ENCODE measurements around the gene PRRT4. TPM values are rescaled to one million over a fixed set of nuclear protein-coding genes. Genes with fewer than 3 reads are reported as not detected.

Gene PRRT4
- total RNA-seq, 1 donor: not detected

DNA sequence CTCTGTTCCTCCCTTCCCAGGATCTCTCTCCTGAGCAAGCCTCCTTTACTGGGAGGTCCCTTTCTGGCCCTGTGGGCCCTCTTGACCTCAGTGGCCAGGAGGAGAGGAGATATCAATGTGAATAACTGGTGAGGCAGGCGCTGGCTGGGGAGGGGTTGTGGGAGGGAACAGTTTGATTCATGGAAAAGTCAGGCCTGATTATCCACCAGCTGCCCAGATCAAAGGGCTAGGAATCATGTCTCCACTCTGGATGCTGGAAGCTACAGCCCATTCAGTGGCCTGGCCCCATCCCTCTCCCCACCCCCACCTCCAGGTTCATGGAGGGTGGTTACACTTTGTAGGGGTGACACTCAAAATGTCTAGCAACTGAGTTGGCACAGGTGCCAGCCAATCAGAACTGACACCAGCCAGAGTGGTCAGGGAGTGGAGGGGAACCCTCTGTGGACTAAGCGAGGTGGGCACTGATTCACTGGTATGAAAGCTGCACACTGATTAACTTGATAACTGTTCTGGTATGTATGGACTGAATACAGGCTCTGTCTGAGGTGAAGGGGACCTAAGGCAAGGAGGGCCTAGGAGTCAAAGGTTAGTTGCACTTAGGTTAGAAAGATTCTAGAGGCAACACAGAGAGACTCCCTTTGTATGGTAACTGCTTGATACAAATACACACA, 4.8 kb downstream of the PRRT4 start:
- TF ChIP-seq, protein P1, sequence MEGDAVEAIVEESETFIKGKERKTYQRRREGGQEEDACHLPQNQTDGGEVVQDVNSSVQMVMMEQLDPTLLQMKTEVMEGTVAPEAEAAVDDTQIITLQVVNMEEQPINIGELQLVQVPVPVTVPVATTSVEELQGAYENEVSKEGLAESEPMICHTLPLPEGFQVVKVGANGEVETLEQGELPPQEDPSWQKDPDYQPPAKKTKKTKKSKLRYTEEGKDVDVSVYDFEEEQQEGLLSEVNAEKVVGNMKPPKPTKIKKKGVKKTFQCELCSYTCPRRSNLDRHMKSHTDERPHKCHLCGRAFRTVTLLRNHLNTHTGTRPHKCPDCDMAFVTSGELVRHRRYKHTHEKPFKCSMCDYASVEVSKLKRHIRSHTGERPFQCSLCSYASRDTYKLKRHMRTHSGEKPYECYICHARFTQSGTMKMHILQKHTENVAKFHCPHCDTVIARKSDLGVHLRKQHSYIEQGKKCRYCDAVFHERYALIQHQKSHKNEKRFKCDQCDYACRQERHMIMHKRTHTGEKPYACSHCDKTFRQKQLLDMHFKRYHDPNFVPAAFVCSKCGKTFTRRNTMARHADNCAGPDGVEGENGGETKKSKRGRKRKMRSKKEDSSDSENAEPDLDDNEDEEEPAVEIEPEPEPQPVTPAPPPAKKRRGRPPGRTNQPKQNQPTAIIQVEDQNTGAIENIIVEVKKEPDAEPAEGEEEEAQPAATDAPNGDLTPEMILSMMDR (IDR thresholded peaks at IDR 0.05; ENCODE audit: insufficient read depth, low read depth, low read length): no peak
- H3K4me3 ChIP-seq (ENCODE audit: low read depth, low read length): no peak overlapping the region
- DNase-seq (ENCODE audit: low read depth): no peak

DNA sequence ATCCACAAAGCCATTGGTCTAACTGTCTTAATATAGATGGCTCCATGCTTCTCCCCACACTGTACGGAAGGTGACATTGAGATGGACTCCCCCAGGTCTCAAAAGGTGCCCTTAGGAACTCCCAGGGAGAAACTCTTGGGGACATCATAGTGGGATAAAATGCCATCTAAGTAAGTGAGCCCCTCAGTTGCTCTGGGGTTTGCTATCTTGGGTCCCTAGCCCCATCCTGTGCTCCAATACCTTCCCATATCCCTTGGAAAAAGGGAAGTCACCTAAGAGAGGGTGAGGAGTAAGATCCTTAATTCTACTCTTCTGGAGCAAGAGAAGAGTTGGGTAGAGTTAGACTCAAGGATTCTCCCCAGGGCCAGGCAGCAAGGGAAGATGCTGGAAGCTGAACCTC, 7.9 kb downstream of the PRRT4 start:
- TF ChIP-seq, protein P1 (IDR thresholded peaks at IDR 0.05; ENCODE audit: insufficient read depth, low read depth, low read length): no peak
- H3K4me3 ChIP-seq (ENCODE audit: low read depth, low read length): no peak overlapping the region
- DNase-seq (ENCODE audit: low read depth): no peak

DNA sequence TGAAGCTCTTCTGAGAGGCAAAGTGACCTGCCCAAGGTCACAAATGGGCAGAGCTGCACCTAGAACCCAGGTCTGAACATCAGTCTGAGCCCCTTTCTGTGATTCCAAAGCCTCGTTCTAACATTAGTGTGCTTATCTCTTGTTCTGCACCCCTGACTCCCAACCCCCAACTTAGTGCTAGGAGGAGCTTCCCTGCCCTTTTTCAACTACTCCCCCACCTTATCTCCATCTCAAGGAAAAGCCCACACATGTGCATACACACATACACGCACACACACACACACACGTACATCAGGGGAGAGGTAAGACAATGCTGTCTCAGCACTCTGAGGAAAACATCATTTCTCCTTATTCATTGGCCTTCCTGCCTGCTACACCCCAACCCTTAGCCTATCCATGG, 8.3 kb downstream of the PRRT4 start:
- no peak overlapping the region for H3K4me3 ChIP-seq (ENCODE audit: low read depth, low read length)
- TF ChIP-seq, protein P1 (IDR thresholded peaks at IDR 0.05; ENCODE audit: insufficient read depth, low read depth, low read length): no peak
- no peak for DNase-seq (ENCODE audit: low read depth)

DNA sequence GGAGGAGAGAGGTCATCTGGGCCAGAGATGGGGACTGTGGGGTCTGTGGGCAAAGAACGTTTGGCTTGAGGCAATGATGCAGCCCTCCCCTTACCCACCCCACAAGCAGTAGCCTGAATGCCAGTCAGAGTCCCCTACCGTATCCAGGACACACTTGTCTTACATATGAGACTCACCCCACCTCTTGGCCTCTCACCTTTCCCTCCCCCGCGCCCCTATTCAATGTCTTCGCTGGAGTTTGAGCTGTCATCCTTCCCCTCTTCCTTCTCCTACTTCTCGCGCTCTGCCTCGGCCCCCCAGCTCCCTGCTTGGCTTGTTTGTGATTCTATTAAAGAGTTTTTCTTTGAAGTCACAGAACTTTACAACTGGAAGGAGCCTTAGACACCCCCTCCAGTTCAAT, 8.9 kb downstream of the PRRT4 start:
- no peak for DNase-seq (ENCODE audit: low read depth)
- TF ChIP-seq, protein P1 (IDR thresholded peaks at IDR 0.05; ENCODE audit: insufficient read depth, low read depth, low read length): no peak
- H3K4me3 ChIP-seq (ENCODE audit: low read depth, low read length): no peak overlapping the region

- TF ChIP-seq, protein P1 (IDR thresholded peaks at IDR 0.05; ENCODE audit: insufficient read depth, low read depth, low read length): peak; percentile 45
- no peak overlapping the region for H3K4me3 ChIP-seq (ENCODE audit: low read depth, low read length)
- peak; percentile 21 for DNase-seq (ENCODE audit: low read depth)
Observed at GRCh38 chr7:128352153-128352537, 9.3 kb downstream of the PRRT4 start.

- H3K4me3 ChIP-seq (ENCODE audit: low read depth, low read length): no peak overlapping the region
- TF ChIP-seq, protein P1 (IDR thresholded peaks at IDR 0.05; ENCODE audit: insufficient read depth, low read depth, low read length): no peak
- no peak for DNase-seq (ENCODE audit: low read depth)
Observed at GRCh38 chr7:128351296-128352152, 10.0 kb downstream of the PRRT4 start.

Measured in fibroblast of villous mesenchyme (primary cell).